Prostate gland (tissue), 2 donors: ENCODE data around the gene SMAD7. TPM values are rescaled to one million over a fixed set of nuclear protein-coding genes. Genes with fewer than 3 reads are reported as not detected.

Source experiments
- DNase-seq: peaks from one replicate; pipeline ENCODE4 v3.0.0-alpha.2; 2019; ENCODE audit warnings: low spot score
- H3K27ac ChIP-seq, 2 donors: fragments of 200-600 bp; sonication (generic); 2 replicates each; pipeline ENCODE4 v1.5.1; 2017 to 2019
- H3K27me3 ChIP-seq: fragments of 200-600 bp; sonication (generic); replicated peaks from 2 replicates; pipeline ENCODE4 v1.5.1; 2019; ENCODE audit not compliant: insufficient read depth
- H3K36me3 ChIP-seq, 2 donors: fragments of 200-600 bp; sonication (generic); 1 replicate in 1 of 2; 2 replicates in 1 of 2; pipeline versions ENCODE4 v1.5.1 to v1.8.1; 2017 to 2019
- H3K4me1 ChIP-seq: fragments of 200-600 bp; sonication (generic); replicated peaks from 2 replicates; pipeline ENCODE4 v1.5.1; 2019
- H3K4me3 ChIP-seq, 2 donors: fragments of 200-600 bp; sonication (generic); 2 replicates each; pipeline ENCODE4 v1.5.1; 2017 to 2019
- H3K9me3 ChIP-seq: fragments of 200-600 bp; sonication (generic); 2 replicates; pipeline ENCODE4 v1.5.1; 2017
- CTCF ChIP-seq, 4 experiments: fragments of 200-600 bp in 2 of 4; fragments of 450-650 bp in 2 of 4; sonication (generic) in 2 of 4; IDR thresholded peaks; 1 replicate in 3 of 4; 2 replicates in 1 of 4; pipeline ENCODE4 v1.5.1; 2016 to 2019; ENCODE audit warnings: antibody characterized with exemption in 4 of 4, mild to moderate bottlenecking in 2 of 4, moderate library complexity in 2 of 4
- POLR2A ChIP-seq: fragments of 450-650 bp; IDR thresholded peaks from one replicate; pipeline ENCODE4 v1.6.1; 2016; ENCODE audit warnings: antibody characterized with exemption, mild to moderate bottlenecking
- POLR2AphosphoS5 ChIP-seq: sonication (generic); formaldehyde crosslinking; IDR thresholded peaks from one replicate; pipeline ENCODE4 v1.6.1; 2017; ENCODE audit warnings: antibody characterized with exemption
- WGBS: methylation state at CpG from one replicate; pipeline ENCODE4 v1.1.5; 2018; 5-methylcytosine and 5-hydroxymethylcytosine counted together
- intact Hi-C: fragments of 100-400 bp; cut with DNase I; formaldehyde crosslinking; loops from one replicate; pipeline ENCODE4 v1.14.2; 2022
- total RNA-seq, 2 donors: library from RNA; depleted of rRNA; stranded (reverse); fragments of >200 nt; gene quantifications; one replicate each; pipeline ENCODE4 v1.1.0, GENCODE V29; 2016

The SMAD7 gene
- total RNA-seq, 2 donors from 2014 or later, result 29.3 to 31.0 TPM

GRCh38 chr18:48961547-48961946 is 10.8 kb upstream of the SMAD7 start:
- no peaks in the 10 kb centered on the region for H3K4me1 ChIP-seq
- H3K36me3 ChIP-seq, result no peaks in the 10 kb centered on the region
- H3K9me3 ChIP-seq, result no peaks in the 10 kb centered on the region
- no peak for DNase-seq
- WGBS, result 86% methylated on average over 12 of the region's 12 CpGs
- intact Hi-C loops, result no loop called here
- no peaks in the 10 kb centered on the region for H3K27me3 ChIP-seq
- H3K27ac ChIP-seq, result no peak overlapping the region
- TF ChIP-seq CTCF (IDR thresholded peaks at IDR 0.05) (no peak), POLR2AphosphoS5 (no peak), POLR2A (no peak)
- H3K4me3 ChIP-seq, result no peak overlapping the region

GRCh38 chr18:48959921-48960920 is 9.5 kb upstream of the SMAD7 start:
- no peak overlapping the region for H3K4me3 ChIP-seq
- intact Hi-C loops, result loop anchor here (10.0 kb wide), 1 partner anchor 225 kb away; no protein-coding TSS in a partner anchor
- H3K27me3 ChIP-seq, result no peaks in the 10 kb centered on the region
- no peaks in the 10 kb centered on the region for H3K4me1 ChIP-seq
- no peak for DNase-seq
- no peak overlapping the region for H3K27ac ChIP-seq
- no peaks in the 10 kb centered on the region for H3K36me3 ChIP-seq
- WGBS, result 81% methylated on average over 17 of the region's 17 CpGs
- H3K9me3 ChIP-seq, result no peaks in the 10 kb centered on the region
- TF ChIP-seq POLR2AphosphoS5 (no peak), POLR2A (no peak), CTCF (IDR thresholded peaks at IDR 0.05) (no peak)

GRCh38 chr18:48959551-48959920 is 8.8 kb upstream of the SMAD7 start:
- Histone ChIP-seq H3K4me1 (no peaks in the 10 kb centered on the region), H3K36me3 (no peaks in the 10 kb centered on the region), H3K27ac (no peak overlapping the region), H3K9me3 (no peaks in the 10 kb centered on the region), H3K4me3 (no peak overlapping the region), H3K27me3 (no peaks in the 10 kb centered on the region)
- intact Hi-C loops, result loop anchor here (10.0 kb wide), 1 partner anchor 225 kb away; no protein-coding TSS in a partner anchor
- DNase-seq, result no peak
- WGBS, result 90% methylated on average over 7 of the region's 7 CpGs
- TF ChIP-seq POLR2A, result no peak
- TF ChIP-seq CTCF (IDR thresholded peaks at IDR 0.05), result no peak
- no peak for TF ChIP-seq POLR2AphosphoS5

- WGBS, result 91% methylated on average over 6 of the region's 6 CpGs
- TF ChIP-seq CTCF (IDR thresholded peaks at IDR 0.05) (no peak), POLR2AphosphoS5 (no peak), POLR2A (no peak)
- no peak overlapping the region for H3K27ac ChIP-seq
- H3K27me3 ChIP-seq, result no peaks in the 10 kb centered on the region
- no peak overlapping the region for H3K4me3 ChIP-seq
- H3K4me1 ChIP-seq, result no peaks in the 10 kb centered on the region
- intact Hi-C loops, result loop anchor here (10.0 kb wide), 1 partner anchor 226 kb away; no protein-coding TSS in a partner anchor
- no peaks in the 10 kb centered on the region for H3K9me3 ChIP-seq
- H3K36me3 ChIP-seq, result no peaks in the 10 kb centered on the region
- DNase-seq, result no peak
Measured at GRCh38 chr18:48958951-48959350, 8.2 kb upstream of the SMAD7 start.
